ENCODE measurements around the gene IRF3. TPM values are rescaled to one million over a fixed set of nuclear protein-coding genes. Genes with fewer than 3 reads are reported as not detected.
A peak's percentile ranks its signal among the peaks of the same experiment; 100 is the strongest.

IRF3 gene
- total and polyA plus RNA-seq, 4 donors = 52.8 to 97.3 (median 81.5) TPM

DNA sequence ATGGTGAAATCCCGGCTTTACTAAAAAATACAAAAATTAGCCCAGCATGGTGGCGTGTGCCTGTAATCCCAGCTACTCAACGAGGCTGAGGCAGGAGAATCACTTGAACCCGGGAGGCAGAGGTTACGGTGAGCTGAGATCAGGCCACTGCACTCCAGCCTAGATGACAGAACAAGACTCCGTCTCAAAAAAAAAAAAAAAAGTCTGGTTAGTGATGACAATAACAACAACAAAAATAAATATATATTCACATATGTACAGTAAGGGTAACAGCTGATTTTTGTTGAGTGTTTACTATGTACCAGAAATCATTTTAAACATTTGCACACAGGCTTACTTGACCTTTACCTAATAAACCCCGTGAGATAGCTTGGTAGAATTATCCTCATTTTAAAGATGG, 48.7 kb downstream of the IRF3 start:
- ATAC-seq (ENCODE audit: insufficient read depth, low FRiP score) = no peak
- Histone ChIP-seq H3K36me3 (ENCODE audit: control insufficient read depth in 4 of 4, insufficient read depth in 4 of 4, low read length in 4 of 4) (peaks cover 10 to 56% (median 40%) of the 10 kb centered on the region in 4 donors), H3K9me3 (ENCODE audit: control insufficient read depth in 4 of 4, insufficient read depth in 3 of 4, low read length in 3 of 4) (peaks cover 0 to 3% (median 0%) of the 10 kb centered on the region in 4 donors), H3K4me3 (no peak overlapping the region), H3K27ac (ENCODE audit: low read depth in 1 of 2, low read length in 1 of 2) (no peak overlapping the region), H3K4me1 (ENCODE audit: control insufficient read depth in 5 of 5, insufficient read depth in 5 of 5, low read length in 5 of 5) (peaks cover 0 to 9% (median 0%) of the 10 kb centered on the region in 5 donors), H3K9ac (ENCODE audit: insufficient read depth in 1 of 2, low read length in 2 of 2) (no peak overlapping the region), H3K27me3 (ENCODE audit: control insufficient read depth in 3 of 3, insufficient read depth in 3 of 3, low read length in 2 of 3) (no peaks in the 10 kb centered on the region)
- WGBS, 2 donors = 90 to 91% methylated on average over 7 of the region's 7 CpGs
- TF ChIP-seq, protein P1, sequence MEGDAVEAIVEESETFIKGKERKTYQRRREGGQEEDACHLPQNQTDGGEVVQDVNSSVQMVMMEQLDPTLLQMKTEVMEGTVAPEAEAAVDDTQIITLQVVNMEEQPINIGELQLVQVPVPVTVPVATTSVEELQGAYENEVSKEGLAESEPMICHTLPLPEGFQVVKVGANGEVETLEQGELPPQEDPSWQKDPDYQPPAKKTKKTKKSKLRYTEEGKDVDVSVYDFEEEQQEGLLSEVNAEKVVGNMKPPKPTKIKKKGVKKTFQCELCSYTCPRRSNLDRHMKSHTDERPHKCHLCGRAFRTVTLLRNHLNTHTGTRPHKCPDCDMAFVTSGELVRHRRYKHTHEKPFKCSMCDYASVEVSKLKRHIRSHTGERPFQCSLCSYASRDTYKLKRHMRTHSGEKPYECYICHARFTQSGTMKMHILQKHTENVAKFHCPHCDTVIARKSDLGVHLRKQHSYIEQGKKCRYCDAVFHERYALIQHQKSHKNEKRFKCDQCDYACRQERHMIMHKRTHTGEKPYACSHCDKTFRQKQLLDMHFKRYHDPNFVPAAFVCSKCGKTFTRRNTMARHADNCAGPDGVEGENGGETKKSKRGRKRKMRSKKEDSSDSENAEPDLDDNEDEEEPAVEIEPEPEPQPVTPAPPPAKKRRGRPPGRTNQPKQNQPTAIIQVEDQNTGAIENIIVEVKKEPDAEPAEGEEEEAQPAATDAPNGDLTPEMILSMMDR (IDR thresholded peaks at IDR 0.05; ENCODE audit: control extremely low read depth, extremely low read depth) = no peak
- DNase-seq = no peak

DNA sequence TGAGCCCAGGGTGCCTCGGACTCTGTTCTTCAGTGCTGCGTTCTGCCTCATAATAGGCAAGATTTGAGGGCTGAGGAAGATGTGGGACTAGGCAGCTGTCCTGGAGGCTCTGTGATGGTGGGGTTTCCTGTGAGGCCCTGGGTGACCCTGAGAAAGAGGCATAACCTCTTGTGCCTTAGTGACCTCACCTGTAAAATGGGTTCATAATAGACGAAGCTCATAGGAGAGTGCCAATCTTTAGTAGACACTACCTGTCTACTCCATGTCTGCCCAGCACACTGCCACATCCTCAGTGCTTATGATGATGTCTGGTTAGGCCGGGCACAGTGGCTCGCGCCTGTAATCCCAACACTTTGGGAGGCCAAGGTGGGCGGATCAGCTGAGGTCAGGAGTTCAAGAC, 49.1 kb downstream of the IRF3 start:
- Histone ChIP-seq H3K27me3 (ENCODE audit: control insufficient read depth in 3 of 3, insufficient read depth in 3 of 3, low read length in 2 of 3) (no peaks in the 10 kb centered on the region), H3K36me3 (ENCODE audit: control insufficient read depth in 4 of 4, insufficient read depth in 4 of 4, low read length in 4 of 4) (peaks cover 10 to 53% (median 37%) of the 10 kb centered on the region in 4 donors), H3K4me3 (no peak overlapping the region), H3K4me1 (ENCODE audit: control insufficient read depth in 5 of 5, insufficient read depth in 5 of 5, low read length in 5 of 5) (peaks cover 0 to 9% (median 0%) of the 10 kb centered on the region in 5 donors), H3K9ac (ENCODE audit: insufficient read depth in 1 of 2, low read length in 2 of 2) (no peak overlapping the region), H3K9me3 (ENCODE audit: control insufficient read depth in 4 of 4, insufficient read depth in 3 of 4, low read length in 3 of 4) (peaks cover 0 to 3% (median 0%) of the 10 kb centered on the region in 4 donors), H3K27ac (ENCODE audit: low read depth in 1 of 2, low read length in 1 of 2) (no peak overlapping the region)
- TF ChIP-seq, protein P1 (IDR thresholded peaks at IDR 0.05; ENCODE audit: control extremely low read depth, extremely low read depth) = no peak
- 97 to 98% methylated on average over 7 of the region's 7 CpGs for WGBS, 2 donors
- ATAC-seq (ENCODE audit: insufficient read depth, low FRiP score) (no peak), DNase-seq (no peak)

DNA sequence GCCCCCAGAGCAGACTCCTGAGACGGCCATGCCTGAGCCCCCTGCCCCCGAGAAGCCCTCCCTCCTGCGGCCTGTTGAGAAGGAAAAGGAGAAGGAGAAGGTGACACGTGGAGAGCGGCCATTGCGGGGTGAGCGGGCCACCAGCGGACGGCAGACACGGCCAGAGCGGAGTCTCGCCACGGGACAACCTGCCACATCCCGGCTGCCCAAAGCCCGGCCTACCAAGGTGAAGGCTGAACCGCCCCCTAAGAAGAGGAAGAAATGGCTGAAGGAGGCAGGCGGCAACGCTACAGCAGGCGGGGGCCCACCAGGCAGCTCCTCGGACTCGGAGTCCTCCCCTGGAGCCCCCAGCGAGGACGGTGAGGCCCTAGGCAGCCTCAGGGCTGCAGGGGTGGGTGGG, 49.8 kb downstream of the IRF3 start:
- DNase-seq = no peak
- Histone ChIP-seq H3K27me3 (ENCODE audit: control insufficient read depth in 3 of 3, insufficient read depth in 3 of 3, low read length in 2 of 3) (no peaks in the 10 kb centered on the region), H3K27ac (ENCODE audit: low read depth in 1 of 2, low read length in 1 of 2) (peak overlapping the region in 1 of 2 donors; percentile 21), H3K9me3 (ENCODE audit: control insufficient read depth in 4 of 4, insufficient read depth in 3 of 4, low read length in 3 of 4) (peaks cover 0 to 3% (median 0%) of the 10 kb centered on the region in 4 donors), H3K4me3 (no peak overlapping the region), H3K36me3 (ENCODE audit: control insufficient read depth in 4 of 4, insufficient read depth in 4 of 4, low read length in 4 of 4) (peaks cover 10 to 50% (median 39%) of the 10 kb centered on the region in 4 donors), H3K9ac (ENCODE audit: insufficient read depth in 1 of 2, low read length in 2 of 2) (no peak overlapping the region), H3K4me1 (ENCODE audit: control insufficient read depth in 5 of 5, insufficient read depth in 5 of 5, low read length in 5 of 5) (peaks cover 0 to 9% (median 0%) of the 10 kb centered on the region in 5 donors)
- TF ChIP-seq, protein P1 (IDR thresholded peaks at IDR 0.05; ENCODE audit: control extremely low read depth, extremely low read depth) = no peak
- ATAC-seq (ENCODE audit: insufficient read depth, low FRiP score) = no peak
- WGBS, 2 donors = 97% methylated on average over 23 of the region's 23 CpGs
